SU-DHL-6 (cell line): ENCODE data around the gene GANC.

ENCODE experiments used
- H2AFZ ChIP-seq: fragments of 200-600 bp; sonication (generic); 2 replicates; pipeline ENCODE4 v1.6.1; 2014; ENCODE audit warnings: low read depth, mild to moderate bottlenecking, moderate library complexity, mixed read lengths, antibody characterized with exemption, low read length; ENCODE audit not compliant: severe bottlenecking
- H3F3A ChIP-seq: fragments of 200-600 bp; shearing (Covaris generic); 2 replicates; pipeline ENCODE4 v1.6.0; 2016; ENCODE audit warnings: antibody characterized with exemption, mild to moderate bottlenecking; ENCODE audit not compliant: insufficient read depth
- H3K27ac ChIP-seq: fragments of 200-600 bp; sonication (generic); 2 replicates; pipeline ENCODE4 v1.5.1; 2016; ENCODE audit warnings: low read depth, mild to moderate bottlenecking, low read length, moderate library complexity, mixed read lengths
- H3K27me3 ChIP-seq: fragments of 200-600 bp; sonication (generic), shearing (Covaris generic); 2 replicates; pipeline ENCODE4 v1.6.0; 2014; ENCODE audit warnings: mild to moderate bottlenecking, low read length
- H3K36me3 ChIP-seq: fragments of 200-600 bp; sonication (generic); 2 replicates; pipeline ENCODE4 v1.6.1; 2014; ENCODE audit warnings: mild to moderate bottlenecking, low read length, mixed read lengths
- H3K4me2 ChIP-seq: fragments of 300-600, 200-600 bp; shearing (Covaris generic), sonication (generic); 2 replicates; pipeline ENCODE4 v1.6.0; 2014; ENCODE audit warnings: low read length, low read depth, mild to moderate bottlenecking; ENCODE audit not compliant: poor library complexity, severe bottlenecking
- H3K4me3 ChIP-seq: fragments of 200-600 bp; sonication (generic); 2 replicates; pipeline ENCODE4 v1.5.1; 2014; ENCODE audit warnings: antibody characterized with exemption, low read length, mild to moderate bottlenecking, mixed read lengths; ENCODE audit not compliant: insufficient read depth, poor library complexity, severe bottlenecking
- H3K79me2 ChIP-seq: fragments of 200-600 bp; sonication (generic); 2 replicates; pipeline ENCODE4 v1.6.1; 2014; ENCODE audit warnings: mild to moderate bottlenecking, low read length, moderate library complexity; ENCODE audit not compliant: insufficient read depth
- H3K9ac ChIP-seq: fragments of 200-600 bp; sonication (generic); 2 replicates; pipeline ENCODE4 v1.7.0; 2014; ENCODE audit warnings: mild to moderate bottlenecking, low read length
- H3K9me2 ChIP-seq: fragments of 200-600 bp; sonication (generic); replicated peaks from 2 replicates; pipeline ENCODE4 v1.6.1; 2014; ENCODE audit warnings: low read length; ENCODE audit not compliant: insufficient read depth
- H3K9me3 ChIP-seq: fragments of 200-600 bp; sonication (generic); 2 replicates; pipeline ENCODE4 v1.6.1; 2014; ENCODE audit warnings: low read length, mixed read lengths; ENCODE audit not compliant: insufficient read depth
- H4K20me1 ChIP-seq: fragments of 200-600 bp; sonication (generic); 2 replicates; pipeline ENCODE4 v1.6.1; 2014; ENCODE audit warnings: low read depth, mild to moderate bottlenecking, antibody characterized with exemption, low read length, moderate library complexity, mixed read lengths
- EZH2phosphoT487 ChIP-seq: fragments of 200-600 bp; sonication (generic), shearing (Covaris generic); conservative IDR thresholded peaks from 2 replicates; pipeline ENCODE4 v1.6.1; 2018; ENCODE audit warnings: mild to moderate bottlenecking, antibody characterized with exemption, low read length, moderate library complexity, mixed read lengths
- TF ChIP-seq, protein P1 (sequence below): fragments of 200-600 bp; sonication (generic); IDR thresholded peaks from one replicate; pipeline ENCODE4 v1.5.1; 2017; ENCODE audit warnings: antibody characterized with exemption, mild to moderate bottlenecking, low read length, moderate library complexity; ENCODE audit not compliant: insufficient read depth, poor library complexity, severe bottlenecking

Gene GANC

GRCh38 chr15:42270996-42271395, 2.0 kb upstream of the GANC start:
- H3K4me2 ChIP-seq, result peak overlapping the region; percentile 90
- no peak for TF ChIP-seq EZH2phosphoT487
- TF ChIP-seq, protein P1, sequence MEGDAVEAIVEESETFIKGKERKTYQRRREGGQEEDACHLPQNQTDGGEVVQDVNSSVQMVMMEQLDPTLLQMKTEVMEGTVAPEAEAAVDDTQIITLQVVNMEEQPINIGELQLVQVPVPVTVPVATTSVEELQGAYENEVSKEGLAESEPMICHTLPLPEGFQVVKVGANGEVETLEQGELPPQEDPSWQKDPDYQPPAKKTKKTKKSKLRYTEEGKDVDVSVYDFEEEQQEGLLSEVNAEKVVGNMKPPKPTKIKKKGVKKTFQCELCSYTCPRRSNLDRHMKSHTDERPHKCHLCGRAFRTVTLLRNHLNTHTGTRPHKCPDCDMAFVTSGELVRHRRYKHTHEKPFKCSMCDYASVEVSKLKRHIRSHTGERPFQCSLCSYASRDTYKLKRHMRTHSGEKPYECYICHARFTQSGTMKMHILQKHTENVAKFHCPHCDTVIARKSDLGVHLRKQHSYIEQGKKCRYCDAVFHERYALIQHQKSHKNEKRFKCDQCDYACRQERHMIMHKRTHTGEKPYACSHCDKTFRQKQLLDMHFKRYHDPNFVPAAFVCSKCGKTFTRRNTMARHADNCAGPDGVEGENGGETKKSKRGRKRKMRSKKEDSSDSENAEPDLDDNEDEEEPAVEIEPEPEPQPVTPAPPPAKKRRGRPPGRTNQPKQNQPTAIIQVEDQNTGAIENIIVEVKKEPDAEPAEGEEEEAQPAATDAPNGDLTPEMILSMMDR, result no peak
- H3K9me3 ChIP-seq, result no peaks in the 10 kb centered on the region
- H3K9ac ChIP-seq, result no peak overlapping the region
- H3K27me3 ChIP-seq, result no peaks in the 10 kb centered on the region
- no peak overlapping the region for H3K27ac ChIP-seq
- no peaks in the 10 kb centered on the region for H3K9me2 ChIP-seq
- peaks cover 16% of the 10 kb centered on the region; the same call in 1 of the 2 replicates for H3K36me3 ChIP-seq
- no peak overlapping the region for H2AFZ ChIP-seq
- peaks cover 10% of the 10 kb centered on the region; the same call in 1 of the 2 replicates for H3F3A ChIP-seq
- peaks cover 55% of the 10 kb centered on the region for H3K79me2 ChIP-seq
- 0 out of 2 replicates have a peak, but pooled peaks cover 10% of the 10 kb centered on the region for H4K20me1 ChIP-seq
- H3K4me3 ChIP-seq, result no peak overlapping the region

GRCh38 chr15:42273900-42274701, 1.1 kb downstream of the GANC start:
- H3K4me2 ChIP-seq, result peak overlapping the region; percentile 90
- TF ChIP-seq, protein P1, result no peak
- no peak for TF ChIP-seq EZH2phosphoT487
- H3K27ac ChIP-seq, result peak overlapping the region; percentile 78

GRCh38 chr15:42274702-42274989, 1.6 kb downstream of the GANC start:
- TF ChIP-seq, protein P1, result no peak
- no peak for TF ChIP-seq EZH2phosphoT487
- Histone ChIP-seq H3F3A (0 out of 2 replicates have a peak, but pooled peaks cover 9% of the 10 kb centered on the region), H4K20me1 (0 out of 2 replicates have a peak, but pooled peaks cover 5% of the 10 kb centered on the region), H2AFZ (peak overlapping the region; percentile 96), H3K36me3 (peaks cover 5% of the 10 kb centered on the region; the same call in 1 of the 2 replicates), H3K9me2 (no peaks in the 10 kb centered on the region), H3K9ac (peak overlapping the region; percentile 75), H3K27ac (no peak overlapping the region), H3K79me2 (peaks cover 37% of the 10 kb centered on the region), H3K4me2 (peak overlapping the region; percentile 90), H3K27me3 (no peaks in the 10 kb centered on the region), H3K4me3 (peak overlapping the region; percentile 94), H3K9me3 (no peaks in the 10 kb centered on the region)

More at GRCh38 chr15:42273900-42274701, 1.1 kb downstream of the GANC start:
- no peaks in the 10 kb centered on the region for H3K27me3 ChIP-seq
- H4K20me1 ChIP-seq, result 0 out of 2 replicates have a peak, but pooled peaks cover 8% of the 10 kb centered on the region
- peaks cover 41% of the 10 kb centered on the region for H3K79me2 ChIP-seq
- H3K36me3 ChIP-seq, result peaks cover 5% of the 10 kb centered on the region; the same call in 1 of the 2 replicates
- H3F3A ChIP-seq, result peaks cover 11% of the 10 kb centered on the region; the same call in 1 of the 2 replicates
- peak overlapping the region; percentile 75 for H3K9ac ChIP-seq
- peak overlapping the region; percentile 94 for H3K4me3 ChIP-seq
- H2AFZ ChIP-seq, result peak overlapping the region; percentile 96
- no peaks in the 10 kb centered on the region for H3K9me3 ChIP-seq
- H3K9me2 ChIP-seq, result no peaks in the 10 kb centered on the region
